ENCODE measurements around the gene FLYWCH1.
A peak's percentile ranks its signal among the peaks of the same experiment; 100 is the strongest.

The FLYWCH1 gene

GRCh38 chr16:2970563-2970962 is 58.8 kb downstream of the FLYWCH1 start:
- DNase-seq = no peak

GRCh38 chr16:2971134-2971984 is 59.6 kb downstream of the FLYWCH1 start:
- DNase-seq = no peak

- no peak for DNase-seq
Observed at GRCh38 chr16:2971985-2972784, 60.5 kb downstream of the FLYWCH1 start.

- no peak for DNase-seq
Observed at GRCh38 chr16:2973093-2973492, 61.4 kb downstream of the FLYWCH1 start.

- no peak for DNase-seq
Observed at GRCh38 chr16:2973605-2974318, 62.0 kb downstream of the FLYWCH1 start.

GRCh38 chr16:2974319-2975056 is 62.8 kb downstream of the FLYWCH1 start:
- no peak for DNase-seq

GRCh38 chr16:2975161-2975795 is 63.5 kb downstream of the FLYWCH1 start:
- no peak for DNase-seq

- DNase-seq = no peak
Observed at GRCh38 chr16:2976201-2976600, 64.5 kb downstream of the FLYWCH1 start.

- DNase-seq = no peak
Observed at GRCh38 chr16:2976673-2977072, 64.9 kb downstream of the FLYWCH1 start.

GRCh38 chr16:2977440-2977839 is 65.7 kb downstream of the FLYWCH1 start:
- no peak for DNase-seq

GRCh38 chr16:2979669-2980226 is 68.0 kb downstream of the FLYWCH1 start:
- DNase-seq = no peak

- DNase-seq = peak; percentile 94
Observed at GRCh38 chr16:2980227-2981176, 68.8 kb downstream of the FLYWCH1 start, which contains the start of gene PKMYT1. PKMYT1 (minus strand) TSS chr16:2980446; CDS start chr16:2979657, 789 bp downstream.

GRCh38 chr16:2981177-2981898 is 69.6 kb downstream of the FLYWCH1 start:
- DNase-seq = no peak

GRCh38 chr16:2981899-2982250 is 70.1 kb downstream of the FLYWCH1 start:
- DNase-seq = no peak

GRCh38 chr16:2982402-2982801 is 70.7 kb downstream of the FLYWCH1 start:
- DNase-seq = no peak

- DNase-seq = peak; percentile 74
Observed at GRCh38 chr16:2983706-2984136, 72.0 kb downstream of the FLYWCH1 start.

GRCh38 chr16:2985462-2985861 is 73.7 kb downstream of the FLYWCH1 start:
- no peak for DNase-seq

- no peak for DNase-seq
Observed at GRCh38 chr16:2985893-2986355, 74.2 kb downstream of the FLYWCH1 start.

GRCh38 chr16:2986623-2987188 is 75.0 kb downstream of the FLYWCH1 start:
- no peak for DNase-seq

Data from stimulated activated CD4-positive, alpha-beta T cell treated with anti-CD3 and anti-CD28 coated beads, Interleukin-4, amount 100 ng/mL, for 24 hours (primary cell).